H1 (cell line): Measurements from ENCODE around the gene IL32. TPM values are rescaled to one million over a fixed set of nuclear protein-coding genes. Genes with fewer than 3 reads are reported as not detected.

Source experiments
- CTCF ChIA-PET: fragments of 300-600 bp; sonication (Branson Sonifier 250); formaldehyde crosslinking; loops from one replicate; lab custom pipeline; 2021; ENCODE audit not compliant: partially characterized antibody; lab: Charles Lee
- POLR2A ChIA-PET: fragments of 300-600 bp; sonication (Branson Sonifier 250); formaldehyde crosslinking; loops from one replicate; lab custom pipeline; 2021; ENCODE audit warnings: inconsistent platforms; ENCODE audit not compliant: partially characterized antibody; lab: Charles Lee
- DNase-seq, 2 experiments: peaks; one replicate each; pipeline versions ENCODE4 v3.0.0 to v3.0.0-alpha.2; 2010 to 2022; ENCODE audit warnings: low spot score in 2 of 2, low read depth in 1 of 2, mixed read lengths in 1 of 2
- FAIRE-seq: peaks from 2 replicates; lab custom pipeline; 2011; peaks lifted over from hg19 to GRCh38; lab: Jason Lieb, UNC
- H2AFZ ChIP-seq: 2 replicates; pipeline ENCODE4 v1.8.1; 2012; ENCODE audit warnings: low read length, inconsistent platforms
- H2AK5ac ChIP-seq: 2 replicates; pipeline ENCODE4 v1.6.1; 2013; ENCODE audit warnings: low read depth, low read length
- H2BK120ac ChIP-seq: replicated peaks from 2 replicates; pipeline ENCODE3; 2013; ENCODE audit warnings: low read depth, low read length, inconsistent platforms
- H2BK12ac ChIP-seq: 2 replicates; pipeline ENCODE4 v1.6.1; 2013; ENCODE audit warnings: low read depth, low read length
- H2BK15ac ChIP-seq: 2 replicates; pipeline ENCODE4 v1.6.1; 2013; ENCODE audit warnings: low read length
- H2BK20ac ChIP-seq: 2 replicates; pipeline ENCODE4 v1.6.1; 2013; ENCODE audit warnings: low read length
- H2BK5ac ChIP-seq: 2 replicates; pipeline ENCODE4 v1.6.1; 2013; ENCODE audit warnings: low read depth, low read length
- H3K14ac ChIP-seq: 2 replicates; pipeline ENCODE4 v1.6.1; 2013; ENCODE audit warnings: inconsistent platforms; ENCODE audit not compliant: insufficient read length
- H3K18ac ChIP-seq: 2 replicates; pipeline ENCODE4 v1.6.1; 2013; ENCODE audit warnings: low read length; ENCODE audit errors: extremely low read depth
- H3K23ac ChIP-seq: 2 replicates; pipeline ENCODE4 v1.6.1; 2013; ENCODE audit warnings: inconsistent platforms; ENCODE audit not compliant: insufficient read length
- H3K23me2 ChIP-seq: 2 replicates; pipeline ENCODE4 v1.6.1; 2013; ENCODE audit warnings: low read depth, low read length
- H3K27ac ChIP-seq: 2 replicates; pipeline ENCODE4 v1.6.1; 2011; ENCODE audit warnings: low read depth, low read length, inconsistent platforms
- H3K27me3 ChIP-seq, 4 experiments: replicated peaks in 1 of 4; 1 replicate in 1 of 4; 2 replicates in 3 of 4; pipeline versions ENCODE4 v1.6.1 to v1.8.1; 2011 to 2013; ENCODE audit warnings: low read length in 3 of 4, mild to moderate bottlenecking in 3 of 4, inconsistent platforms in 2 of 4, mixed read lengths in 2 of 4, moderate library complexity in 1 of 4; ENCODE audit not compliant: control insufficient read depth in 3 of 4, insufficient read depth in 3 of 4; ENCODE audit errors: extremely low read depth in 1 of 4
- H3K36me3 ChIP-seq, 4 experiments: 2 replicates each; pipeline versions ENCODE4 v1.6.1 to v1.8.1; 2011 to 2013; ENCODE audit warnings: mild to moderate bottlenecking in 4 of 4, low read length in 3 of 4, moderate library complexity in 2 of 4, control low read depth in 1 of 4, inconsistent platforms in 1 of 4; ENCODE audit not compliant: insufficient read depth in 4 of 4, control insufficient read depth in 2 of 4
- H3K4ac ChIP-seq: replicated peaks from 2 replicates; pipeline ENCODE3; 2013; ENCODE audit warnings: low read length, low read depth, mixed read lengths, inconsistent platforms; ENCODE audit not compliant: insufficient read length
- H3K4me1 ChIP-seq, 4 experiments: replicated peaks in 1 of 4; 1 replicate in 1 of 4; 2 replicates in 3 of 4; pipeline versions ENCODE4 v1.6.1 to v1.8.1; 2011 to 2013; ENCODE audit warnings: low read length in 3 of 4, inconsistent platforms in 2 of 4, mixed read lengths in 1 of 4; ENCODE audit not compliant: insufficient read depth in 4 of 4, control insufficient read depth in 3 of 4
- H3K4me2 ChIP-seq, 2 experiments: 2 replicates each; pipeline versions ENCODE4 v1.6.1 to v1.8.1; 2011 to 2013; ENCODE audit warnings: low read depth in 2 of 2, low read length in 2 of 2, control low read depth in 1 of 2, inconsistent platforms in 1 of 2, mild to moderate bottlenecking in 1 of 2; ENCODE audit not compliant: insufficient read depth in 1 of 2
- H3K4me3 ChIP-seq, 4 experiments: fragments of 200-600, 300-600 bp in 1 of 4; sonication (generic), shearing (Covaris generic), sonication (Bioruptor Twin) in 1 of 4; 2 replicates each; pipeline versions ENCODE4 v1.5.1 to v1.8.1; 2011 to 2016; ENCODE audit warnings: low read length in 4 of 4, low read depth in 3 of 4, control low read depth in 2 of 4, inconsistent platforms in 2 of 4, mild to moderate bottlenecking in 2 of 4, mixed read lengths in 1 of 4, moderate library complexity in 1 of 4; ENCODE audit not compliant: insufficient read depth in 2 of 4; ENCODE audit errors: extremely low read depth in 1 of 4
- H3K56ac ChIP-seq: replicated peaks from 2 replicates; pipeline ENCODE3; 2013; ENCODE audit warnings: low read depth, mild to moderate bottlenecking, mixed read lengths, low read length, inconsistent platforms; ENCODE audit not compliant: insufficient read length
- H3K79me1 ChIP-seq: 2 replicates; pipeline ENCODE4 v1.6.1; 2013; ENCODE audit warnings: low read depth, low read length, control low read depth
- H3K79me2 ChIP-seq, 2 experiments: 2 replicates each; pipeline versions ENCODE4 v1.6.1 to v1.8.1; 2012 to 2013; ENCODE audit warnings: low read length in 2 of 2, mild to moderate bottlenecking in 2 of 2, inconsistent platforms in 1 of 2; ENCODE audit not compliant: insufficient read depth in 2 of 2, control insufficient read depth in 1 of 2
- H3K9ac ChIP-seq, 4 experiments: replicated peaks in 1 of 4; 1 replicate in 1 of 4; 2 replicates in 3 of 4; pipeline versions ENCODE4 v1.6.1 to v1.8.1; 2011 to 2013; ENCODE audit warnings: low read depth in 3 of 4, low read length in 3 of 4, control low read depth in 2 of 4, mild to moderate bottlenecking in 2 of 4, moderate library complexity in 2 of 4, inconsistent platforms in 1 of 4; ENCODE audit errors: extremely low read depth in 1 of 4
- H3K9me3 ChIP-seq, 2 experiments: 2 replicates each; pipeline versions ENCODE4 v1.6.1 to v1.8.1; 2012 to 2013; ENCODE audit warnings: mild to moderate bottlenecking in 2 of 2, moderate library complexity in 2 of 2, control low read depth in 1 of 2, inconsistent platforms in 1 of 2, low read depth in 1 of 2, low read length in 1 of 2, mixed read lengths in 1 of 2; ENCODE audit not compliant: insufficient read depth in 2 of 2
- H4K20me1 ChIP-seq, 2 experiments: replicated peaks in 1 of 2; 2 replicates each; pipeline versions ENCODE3 to v1.8.1; 2011 to 2013; ENCODE audit warnings: inconsistent platforms in 2 of 2, low read length in 2 of 2, mild to moderate bottlenecking in 1 of 2; ENCODE audit not compliant: insufficient read depth in 2 of 2, control insufficient read depth in 1 of 2
- H4K5ac ChIP-seq: 2 replicates; pipeline ENCODE4 v1.6.1; 2013; ENCODE audit warnings: low read length, low read depth, mixed read lengths, inconsistent platforms; ENCODE audit not compliant: insufficient read length
- H4K8ac ChIP-seq: 2 replicates; pipeline ENCODE4 v1.8.0; 2013; ENCODE audit warnings: mild to moderate bottlenecking, moderate library complexity, low read length, inconsistent platforms; ENCODE audit not compliant: insufficient read depth; ENCODE audit errors: extremely low read depth
- H4K91ac ChIP-seq: replicated peaks from 2 replicates; pipeline ENCODE3; 2013; ENCODE audit warnings: low read length, mixed read lengths, inconsistent platforms; ENCODE audit not compliant: insufficient read length
- BACH1 ChIP-seq: IDR thresholded peaks from 2 replicates; pipeline ENCODE4 v1.6.1; 2012; ENCODE audit warnings: low read length, improper control_type of control experiment
- KDM4A ChIP-seq: IDR thresholded peaks from one replicate; pipeline ENCODE4 v1.7.1; 2012; ENCODE audit warnings: low read depth, mild to moderate bottlenecking, moderate library complexity, low read length, inconsistent platforms; ENCODE audit not compliant: severe bottlenecking
- PHF8 ChIP-seq: fragments of 200-600 bp; sonication (generic); conservative IDR thresholded peaks from 2 replicates; pipeline ENCODE4 v1.7.1; 2012; ENCODE audit warnings: low read depth, mild to moderate bottlenecking, inconsistent platforms, low read length, moderate library complexity
- RAD21 ChIP-seq, 2 experiments: IDR thresholded peaks in 1 of 2; conservative IDR thresholded peaks in 1 of 2; 2 replicates each; pipeline ENCODE4 v1.6.1; 2011; ENCODE audit warnings: low read depth in 2 of 2, low read length in 2 of 2, improper control_type of control experiment in 1 of 2, inconsistent platforms in 1 of 2, mild to moderate bottlenecking in 1 of 2, moderate library complexity in 1 of 2
- SP2 ChIP-seq: IDR thresholded peaks from 2 replicates; pipeline ENCODE4 v1.6.1; 2012; ENCODE audit warnings: mild to moderate bottlenecking, low read length, inconsistent platforms
- TEAD4 ChIP-seq: IDR thresholded peaks from 2 replicates; pipeline ENCODE4 v1.6.1; 2012; ENCODE audit warnings: low read depth, low read length, inconsistent platforms, mixed read lengths
- WGBS, 2 experiments: shearing (Covaris generic) in 1 of 2; methylation state at CpG; one replicate each; pipeline versions ENCODE4 v1.1.6 to v1.1.7; 2013 to 2015; ENCODE audit warnings: low lambda C conversion rate in 2 of 2, mixed read lengths in 2 of 2, inconsistent platforms in 1 of 2, low coverage in 1 of 2, missing lambda C conversion rate in 1 of 2; ENCODE audit not compliant: insufficient replicate concordance in 2 of 2, insufficient coverage in 1 of 2, insufficient read length in 1 of 2; ENCODE audit errors: extremely low coverage in 1 of 2, missing lambda C conversion rate in 1 of 2; 5-methylcytosine and 5-hydroxymethylcytosine counted together
- polyA plus RNA-seq, 7 experiments: library from polyadenylated mRNA; depleted of rRNA in 3 of 7; stranded (reverse) in 5 of 7; unstranded in 2 of 7; fragments of >200 nt in 5 of 7; fragments of 200-250 nt in 2 of 7; gene quantifications; 1 replicate in 5 of 7; 2 replicates in 1 of 7; 4 replicates in 1 of 7; pipeline versions ENCODE4 v1.2.1 to v1.2.3, GENCODE V29; 2011 to 2013; ENCODE audit warnings: missing spikeins in 2 of 7, mixed read lengths in 2 of 7
- total RNA-seq: library from RNA; stranded (reverse); fragmentation: NEBNext Ultra II Directional; extraction: Animal tissue kit (Norgen Biotek cat#: 25700); gene quantifications from 2 replicates; pipeline ENCODE4 v1.2.1, GENCODE V29; 2021
- TF ChIP-seq, protein P1 (sequence below): IDR thresholded peaks from 2 replicates; pipeline ENCODE4 v1.6.1; 2012; ENCODE audit warnings: inconsistent platforms
- TF ChIP-seq, protein P2 (sequence below): IDR thresholded peaks from 2 replicates; pipeline ENCODE4 v1.6.1; 2012; ENCODE audit warnings: low read length, inconsistent platforms

Gene IL32
- total and polyA plus RNA-seq, 2 of the 8 experiments (the other 6 are each of a cell fraction or from before 2014, with no cell fraction given), result 2.7 to 5.0 TPM

DNA sequence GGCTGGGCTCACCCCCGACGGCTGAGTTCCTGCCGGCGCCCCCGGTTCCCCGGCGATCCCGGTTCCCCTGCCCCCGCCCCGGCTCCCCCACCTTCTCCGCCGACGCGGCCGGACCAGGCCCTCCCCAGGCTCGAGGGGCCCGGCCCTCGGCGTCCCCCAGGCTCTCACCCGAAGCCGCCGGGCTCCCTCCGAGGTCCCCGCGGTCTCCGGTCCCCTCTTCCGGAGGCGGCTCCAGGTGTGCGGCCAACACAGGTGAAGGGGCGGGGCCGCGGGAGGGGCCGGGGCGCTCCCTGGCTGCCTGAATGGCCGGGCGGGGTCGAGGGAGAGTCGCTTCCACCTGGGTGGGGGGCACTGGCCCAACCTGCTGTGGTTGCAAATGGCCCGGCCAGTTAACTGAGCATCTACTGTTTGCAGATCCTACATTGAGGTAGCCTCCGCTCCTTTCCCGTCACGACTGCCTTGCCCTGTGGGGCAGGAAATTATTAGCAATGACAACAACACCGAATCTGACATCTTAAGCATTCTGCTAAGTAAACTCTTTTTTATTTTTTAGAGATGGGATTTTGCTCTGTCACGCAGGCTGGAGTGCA lies 28.6 kb upstream of the IL32 start, which contains the start of gene BICDL2:
BICDL2 (minus strand) TSS at position 219 of the 590 bp plus-strand sequence. CDS start 1,448 bp downstream, outside the sequence.
- Histone ChIP-seq H4K8ac (peak within 1 kb of the TSS; percentile 42; the same call in 1 of the 2 replicates), H2BK5ac (no peak within 1 kb of the TSS; the same call in 1 of the 2 replicates), H3K36me3 (no peaks in the 10 kb centered on the region), H4K20me1 (peaks cover 5 to 16% of the 10 kb centered on the region in 2 experiments), H3K18ac (peak within 1 kb of the TSS; percentile 71), H2AK5ac (peak within 1 kb of the TSS; percentile 93; the same call in 1 of the 2 replicates), H3K23ac (no peak within 1 kb of the TSS), H2BK20ac (peak within 1 kb of the TSS; percentile 90; the same call in 1 of the 2 replicates), H3K56ac (no peak within 1 kb of the TSS), H3K4ac (no peak within 1 kb of the TSS), H3K23me2 (peaks cover 3% of the 10 kb centered on the region; the same call in 1 of the 2 replicates), H4K5ac (no peak within 1 kb of the TSS), H3K27me3 (peaks cover 0 to 11% (median 3%) of the 10 kb centered on the region in 4 experiments; a peak in 1 of 7 replicates), H2BK120ac (no peak within 1 kb of the TSS), H3K79me2 (no peaks in the 10 kb centered on the region), H3K9me3 (no peaks in the 10 kb centered on the region), H4K91ac (no peak within 1 kb of the TSS), H3K14ac (no peak within 1 kb of the TSS), H2BK15ac (peak within 1 kb of the TSS; percentile 22; the same call in 1 of the 2 replicates), H3K4me2 (peak within 1 kb of the TSS; percentile 78 to 85), H3K4me3 (peak within 1 kb of the TSS; percentile 48 to 80 (median 62)), H2AFZ (no peak within 1 kb of the TSS), H3K4me1 (peaks cover 3 to 19% (median 12%) of the 10 kb centered on the region in 4 experiments), H2BK12ac (peak within 1 kb of the TSS; percentile 60; the same call in 1 of the 2 replicates), H3K27ac (no peak within 1 kb of the TSS), H3K9ac (peak within 1 kb of the TSS in 1 of 4 experiments; percentile 3; a peak in 2 of 7 replicates), H3K79me1 (0 out of 2 replicates have a peak, but pooled peaks cover 2% of the 10 kb centered on the region)
- DNase-seq (peak in 1 of 2 experiments; percentile 90), FAIRE-seq (no peak)
- ChIA-PET POLR2A (interaction anchor here (1.9 to 34.8 kb wide), 6 partner anchors 9 to 66 kb away, joined by 5 to 1808 read pairs (median 56); partner anchors contain the start of genes CLDN6, CLDN9, HCFC1R1 and KREMEN2), CTCF (interaction anchor here (1.0 to 23.8 kb wide), 6 partner anchors 8 to 32 kb away, joined by 3 to 639 read pairs (median 56); partner anchors contain the start of genes CLDN6, CLDN9, HCFC1R1 and THOC6)
- 8% methylated on average over 34 of the region's 44 CpGs; no CpG with 5 or more reads in 1 of the 2 experiments for WGBS, 2 experiments
- TF ChIP-seq, protein P1, sequence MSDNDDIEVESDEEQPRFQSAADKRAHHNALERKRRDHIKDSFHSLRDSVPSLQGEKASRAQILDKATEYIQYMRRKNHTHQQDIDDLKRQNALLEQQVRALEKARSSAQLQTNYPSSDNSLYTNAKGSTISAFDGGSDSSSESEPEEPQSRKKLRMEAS, result no peak
- TF ChIP-seq KDM4A (no peak), RAD21 (IDR thresholded peaks at IDR 0.05 in 1 of 2, conservative IDR thresholded peaks at IDR 0.05 in 1 of 2; ENCODE audit: low read depth in 2 of 2, low read length in 2 of 2) (no peak), TEAD4 (no peak), SP2 (no peak), BACH1 (no peak), PHF8 (0 out of 2 replicates have a peak, but pooled peaks have one; percentile 27)
- TF ChIP-seq, protein P2, sequence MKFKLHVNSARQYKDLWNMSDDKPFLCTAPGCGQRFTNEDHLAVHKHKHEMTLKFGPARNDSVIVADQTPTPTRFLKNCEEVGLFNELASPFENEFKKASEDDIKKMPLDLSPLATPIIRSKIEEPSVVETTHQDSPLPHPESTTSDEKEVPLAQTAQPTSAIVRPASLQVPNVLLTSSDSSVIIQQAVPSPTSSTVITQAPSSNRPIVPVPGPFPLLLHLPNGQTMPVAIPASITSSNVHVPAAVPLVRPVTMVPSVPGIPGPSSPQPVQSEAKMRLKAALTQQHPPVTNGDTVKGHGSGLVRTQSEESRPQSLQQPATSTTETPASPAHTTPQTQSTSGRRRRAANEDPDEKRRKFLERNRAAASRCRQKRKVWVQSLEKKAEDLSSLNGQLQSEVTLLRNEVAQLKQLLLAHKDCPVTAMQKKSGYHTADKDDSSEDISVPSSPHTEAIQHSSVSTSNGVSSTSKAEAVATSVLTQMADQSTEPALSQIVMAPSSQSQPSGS, result 0 out of 2 replicates have a peak, but pooled peaks have one; percentile 19
